ENCODE results near the gene MARCHF10. TPM values are rescaled to one million over a fixed set of nuclear protein-coding genes. Genes with fewer than 3 reads are reported as not detected.
"Not testable (repeated sequence)": the region's sequence is repeated elsewhere in the genome, so short reads cannot be mapped to it uniquely, and the experiment has no call there.

MARCHF10 gene
- polyA plus RNA-seq (ENCODE audit: insufficient read length in 4 of 4): 1 to 10 TPM in 2 of 4 donors, under 1 TPM in 2; 0.50 to 2.0 (median 1.0) TPM

GRCh38 chr17:62807812-62808575 lies at the start of gene MARCHF10:
MARCHF10 (minus strand) TSS chr17:62808314; CDS start chr17:62801735, 6,579 bp downstream.
- no peak for DNase-seq (ENCODE audit: low read depth in 4 of 4, low spot score in 3 of 4)

GRCh38 chr17:62857526-62857925 lies 49.4 kb upstream of the MARCHF10 start:
- DNase-seq (ENCODE audit: low read depth in 4 of 4, low spot score in 3 of 4): no peak

- DNase-seq (ENCODE audit: low read depth in 4 of 4, low spot score in 3 of 4): no peak
Measured at GRCh38 chr17:62856594-62856993, 48.5 kb upstream of the MARCHF10 start.

GRCh38 chr17:62855156-62855555 lies 47.0 kb upstream of the MARCHF10 start:
- DNase-seq (ENCODE audit: low read depth in 4 of 4, low spot score in 3 of 4): no peak

GRCh38 chr17:62854098-62854680 lies 46.1 kb upstream of the MARCHF10 start:
- DNase-seq (ENCODE audit: low read depth in 4 of 4, low spot score in 3 of 4): no peak

- DNase-seq (ENCODE audit: low read depth in 4 of 4, low spot score in 3 of 4): no peak
Measured at GRCh38 chr17:62852195-62852594, 44.1 kb upstream of the MARCHF10 start.

- not testable (repeated sequence) for DNase-seq (ENCODE audit: low read depth in 4 of 4, low spot score in 3 of 4)
Measured at GRCh38 chr17:62849591-62850415, 41.7 kb upstream of the MARCHF10 start.

- no peak for DNase-seq (ENCODE audit: low read depth in 4 of 4, low spot score in 3 of 4)
Measured at GRCh38 chr17:62848334-62848733, 40.2 kb upstream of the MARCHF10 start.

GRCh38 chr17:62847426-62847825 lies 39.3 kb upstream of the MARCHF10 start:
- no peak for DNase-seq (ENCODE audit: low read depth in 4 of 4, low spot score in 3 of 4)

- no peak for DNase-seq (ENCODE audit: low read depth in 4 of 4, low spot score in 3 of 4)
Measured at GRCh38 chr17:62840871-62841270, 32.8 kb upstream of the MARCHF10 start.

- DNase-seq (ENCODE audit: low read depth in 4 of 4, low spot score in 3 of 4): not testable (repeated sequence)
Measured at GRCh38 chr17:62833816-62834215, 25.7 kb upstream of the MARCHF10 start.

- no peak for DNase-seq (ENCODE audit: low read depth in 4 of 4, low spot score in 3 of 4)
Measured at GRCh38 chr17:62832405-62832804, 24.3 kb upstream of the MARCHF10 start.

GRCh38 chr17:62831066-62831465 lies 23.0 kb upstream of the MARCHF10 start:
- not testable (repeated sequence) for DNase-seq (ENCODE audit: low read depth in 4 of 4, low spot score in 3 of 4)

GRCh38 chr17:62827746-62828485 lies 19.8 kb upstream of the MARCHF10 start:
- no peak for DNase-seq (ENCODE audit: low read depth in 4 of 4, low spot score in 3 of 4)

GRCh38 chr17:62826956-62827355 lies 18.8 kb upstream of the MARCHF10 start:
- no peak for DNase-seq (ENCODE audit: low read depth in 4 of 4, low spot score in 3 of 4)

- no peak for DNase-seq (ENCODE audit: low read depth in 4 of 4, low spot score in 3 of 4)
Measured at GRCh38 chr17:62825182-62825581, 17.1 kb upstream of the MARCHF10 start.

GRCh38 chr17:62824290-62825131 lies 16.4 kb upstream of the MARCHF10 start:
- DNase-seq (ENCODE audit: low read depth in 4 of 4, low spot score in 3 of 4): no peak

- DNase-seq (ENCODE audit: low read depth in 4 of 4, low spot score in 3 of 4): no peak
Measured at GRCh38 chr17:62823111-62823893, 15.2 kb upstream of the MARCHF10 start.
